ENCODE results near the gene KRTAP4-11.
"Not testable (repeated sequence)": the region's sequence is repeated elsewhere in the genome, so short reads cannot be mapped to it uniquely, and the experiment has no call there.

The KRTAP4-11 gene

DNA sequence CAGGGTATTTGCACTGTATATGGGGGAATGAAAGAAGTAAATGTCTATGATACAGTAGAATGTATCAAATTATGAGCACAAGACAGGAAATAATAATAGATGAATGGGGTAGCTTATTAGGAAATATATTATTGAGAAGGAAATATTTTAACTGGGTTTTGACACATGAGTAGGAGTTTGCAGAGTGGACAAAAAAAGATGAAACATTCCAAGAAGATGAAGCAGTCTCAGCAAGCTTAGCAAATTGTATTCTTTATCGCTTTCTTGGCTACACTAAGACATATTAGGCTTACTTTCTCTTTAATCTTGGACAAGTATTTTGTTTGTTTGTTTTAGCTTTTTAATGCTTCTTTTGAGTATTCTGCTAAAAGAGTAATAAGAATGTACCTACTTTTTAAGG, 14.3 kb downstream of the KRTAP4-11 start (continued):
- TF ChIP-seq ZBTB7A (tag by site-specific recombination; IDR thresholded peaks at IDR 0.05; ENCODE audit: low read depth) (no peak), ZNF121 (tag by site-specific recombination; IDR thresholded peaks at IDR 0.05) (no peak), ZNF658 (tag by site-specific recombination; IDR thresholded peaks at IDR 0.05) (no peak), KLF16 (tag by site-specific recombination; IDR thresholded peaks at IDR 0.05) (no peak), MYNN (tag by site-specific recombination; IDR thresholded peaks at IDR 0.05; ENCODE audit: borderline replicate concordance) (no peak), ZNF324 (tag by site-specific recombination; IDR thresholded peaks at IDR 0.05) (no peak), PRDM10 (tag by site-specific recombination; IDR thresholded peaks at IDR 0.05) (no peak), SP3 (tag by site-specific recombination; IDR thresholded peaks at IDR 0.05) (no peak), YY2 (tag by site-specific recombination; IDR thresholded peaks at IDR 0.05) (no peak)

GRCh38 chr17:41101586-41102259, 16.4 kb downstream of the KRTAP4-11 start, which contains the start of gene KRTAP4-16:
KRTAP4-16 (minus strand) TSS chr17:41102209; CDS start chr17:41102209, 0 bp downstream.
- Histone ChIP-seq H3K36me3 (ENCODE audit: control insufficient read depth in 2 of 2, insufficient read depth in 1 of 2, low read length in 2 of 2) (no peaks in the 10 kb centered on the region), H3K4me1 (ENCODE audit: control insufficient read depth, insufficient read depth, low read length) (no peaks in the 10 kb centered on the region), H3K9me3 (ENCODE audit: control insufficient read depth, insufficient read depth, low read depth, low read length) (no peaks in the 10 kb centered on the region), H3K27ac (ENCODE audit: extremely low read depth, low read depth, low read length) (no peak within 1 kb of the TSS), H3K4me3 (ENCODE audit: low read depth, low read length) (no peak within 1 kb of the TSS)
- TF ChIP-seq ZSCAN16 (tag by site-specific recombination; IDR thresholded peaks at IDR 0.05) (no peak), ZIC2 (tag by site-specific recombination; IDR thresholded peaks at IDR 0.05) (peak; percentile 63)
- POLR2A ChIA-PET, result no interaction called here
- CTCF ChIA-PET, result no interaction called here

DNA sequence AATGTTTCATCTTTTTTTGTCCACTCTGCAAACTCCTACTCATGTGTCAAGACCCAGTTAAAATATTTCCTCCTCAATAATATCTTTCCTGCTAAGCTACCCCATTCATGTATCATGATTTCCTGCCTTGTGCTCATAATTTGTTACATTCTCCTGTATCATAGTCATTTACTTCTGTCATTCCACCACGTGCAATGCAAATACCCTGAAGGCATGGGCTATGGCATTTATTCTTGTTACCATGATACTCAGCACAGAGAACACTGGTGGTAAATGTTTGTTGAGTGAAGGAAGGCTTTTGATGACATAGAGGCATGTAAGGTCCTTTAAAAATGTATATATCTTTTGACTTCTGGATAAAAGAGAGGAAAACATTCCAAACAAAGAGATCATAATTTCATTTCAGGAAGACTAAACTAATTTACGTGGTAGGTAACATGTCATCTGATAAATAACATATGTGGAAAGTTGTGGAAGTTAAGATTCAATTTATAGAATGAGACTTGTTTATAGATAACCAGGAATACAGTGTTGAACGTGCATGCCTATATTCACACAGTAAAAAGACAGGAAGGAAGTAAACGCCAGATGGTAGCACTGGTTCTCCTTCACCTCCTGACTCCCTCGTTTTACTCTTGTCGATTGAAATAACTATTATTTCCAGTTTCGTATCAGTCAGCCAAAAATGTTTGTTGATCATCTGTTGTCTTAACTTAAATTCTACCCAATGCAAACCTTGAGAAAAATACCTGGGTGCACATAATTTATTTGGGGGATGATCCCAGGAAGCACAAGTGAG, 18.3 kb downstream of the KRTAP4-11 start:
- H3K4me1 ChIP-seq (ENCODE audit: control insufficient read depth, insufficient read depth, low read length); CTCF ChIA-PET; H3K36me3 ChIP-seq (ENCODE audit: control insufficient read depth in 2 of 2, insufficient read depth in 1 of 2, low read length in 2 of 2); POLR2A ChIA-PET; H3K4me3 ChIP-seq (ENCODE audit: low read depth, low read length); H3K27ac ChIP-seq (ENCODE audit: extremely low read depth, low read depth, low read length); H3K9me3 ChIP-seq (ENCODE audit: control insufficient read depth, insufficient read depth, low read depth, low read length): not testable (repeated sequence)

- TF ChIP-seq ZSCAN16 (tag by site-specific recombination; IDR thresholded peaks at IDR 0.05), result no peak
- no peak for TF ChIP-seq ZNF76 (tag by site-specific recombination; IDR thresholded peaks at IDR 0.05; ENCODE audit: borderline replicate concordance, low read depth)
- TF ChIP-seq BCL11A (tag by site-specific recombination; IDR thresholded peaks at IDR 0.05; ENCODE audit: low read depth), result no peak
- no peak for TF ChIP-seq SALL2 (tag by site-specific recombination; IDR thresholded peaks at IDR 0.05; ENCODE audit: borderline replicate concordance)
- TF ChIP-seq ZNF274 (IDR thresholded peaks at IDR 0.05; ENCODE audit: low read length), result no peak
- no peak for TF ChIP-seq ZNF274 (tag by site-specific recombination; IDR thresholded peaks at IDR 0.05; ENCODE audit: borderline replicate concordance)
- no peak for TF ChIP-seq ZNF623 (tag by site-specific recombination; IDR thresholded peaks at IDR 0.05)
- no peak for TF ChIP-seq ZNF423 (tag by site-specific recombination; IDR thresholded peaks at IDR 0.05)
- TF ChIP-seq ZNF311 (tag by site-specific recombination; IDR thresholded peaks at IDR 0.05; ENCODE audit: borderline replicate concordance), result no peak
- TF ChIP-seq ZNF354C (tag by site-specific recombination; IDR thresholded peaks at IDR 0.05; ENCODE audit: borderline replicate concordance, low read depth), result no peak
- TF ChIP-seq ZFHX2 (tag by site-specific recombination; conservative IDR thresholded peaks at IDR 0.05), result no peak
- TF ChIP-seq ZIC2 (tag by site-specific recombination; IDR thresholded peaks at IDR 0.05), result no peak
- Histone ChIP-seq H3K4me1 (ENCODE audit: control insufficient read depth, insufficient read depth, low read length) (no peaks in the 10 kb centered on the region), H3K36me3 (ENCODE audit: control insufficient read depth in 2 of 2, insufficient read depth in 1 of 2, low read length in 2 of 2) (no peaks in the 10 kb centered on the region), H3K4me3 (ENCODE audit: low read depth, low read length) (no peak overlapping the region), H3K9me3 (ENCODE audit: control insufficient read depth, insufficient read depth, low read depth, low read length) (no peaks in the 10 kb centered on the region), H3K27ac (ENCODE audit: extremely low read depth, low read depth, low read length) (no peak overlapping the region)
- ChIA-PET POLR2A (no interaction called here), CTCF (no interaction called here)
Observed at GRCh38 chr17:41098481-41098880, 19.7 kb downstream of the KRTAP4-11 start.

Measured in HEK293 (cell line).